GM19438 (cell line): Measurements from ENCODE around the gene CUX1.
"Not testable (repeated sequence)": the region's sequence is repeated elsewhere in the genome, so short reads cannot be mapped to it uniquely, and the experiment has no call there.

Experiments used
- ATAC-seq: cut with Tn5 transposase; IDR thresholded peaks from one replicate; pipeline ENCODE4 v1.9.1; 2021; ENCODE audit warnings: low read depth; ENCODE audit not compliant: unreplicated experiment

Gene CUX1

GRCh38 chr7:101798173-101798572 lies 19.3 kb upstream of the CUX1 start:
- not testable (repeated sequence) for ATAC-seq

GRCh38 chr7:101803203-101804087 lies 14.0 kb upstream of the CUX1 start:
- ATAC-seq, result no peak

DNA sequence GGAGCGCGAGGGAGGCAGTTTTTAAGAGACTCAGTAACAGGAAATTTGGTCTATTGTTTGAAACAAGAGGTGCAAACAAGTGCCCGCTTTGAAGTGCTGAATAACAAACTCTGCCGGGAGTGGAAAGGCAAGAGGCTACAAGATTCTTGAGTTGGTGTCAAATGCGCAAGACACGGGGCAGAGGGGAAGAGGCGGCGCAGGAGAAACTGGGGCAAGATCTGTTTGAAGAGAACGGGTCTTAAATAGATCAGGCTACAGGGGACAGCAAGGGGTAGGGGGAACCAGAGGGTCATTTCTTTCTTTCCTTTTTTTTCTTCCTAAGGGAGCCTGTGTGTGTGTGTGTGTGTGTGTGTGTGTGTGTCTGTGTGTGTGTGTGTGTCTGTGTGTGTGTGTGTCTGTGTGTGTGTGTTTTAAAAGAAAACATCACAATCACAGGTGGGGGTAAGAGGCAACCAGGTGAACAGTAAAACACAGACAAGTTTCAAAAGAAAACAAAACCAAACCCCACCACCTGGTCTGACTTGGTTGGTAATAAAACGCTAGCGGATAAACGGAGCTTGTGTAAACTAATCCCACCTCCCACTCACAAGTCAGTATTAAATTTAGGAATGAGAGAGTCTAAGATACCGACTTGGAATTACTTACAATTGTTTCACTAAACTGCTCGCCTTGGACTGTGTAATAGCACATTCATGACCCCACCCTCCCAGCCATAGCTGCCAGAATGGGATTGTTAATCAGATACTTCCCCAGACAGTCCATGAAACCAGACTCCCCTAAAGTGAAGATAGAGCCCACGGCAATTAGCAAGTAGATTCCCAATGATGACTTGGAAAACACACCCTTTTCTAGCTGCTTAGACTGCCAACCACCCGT lies 13.1 kb upstream of the CUX1 start:
- no peak for ATAC-seq

- no peak for ATAC-seq
Observed at GRCh38 chr7:101804967-101805366, 12.5 kb upstream of the CUX1 start.

DNA sequence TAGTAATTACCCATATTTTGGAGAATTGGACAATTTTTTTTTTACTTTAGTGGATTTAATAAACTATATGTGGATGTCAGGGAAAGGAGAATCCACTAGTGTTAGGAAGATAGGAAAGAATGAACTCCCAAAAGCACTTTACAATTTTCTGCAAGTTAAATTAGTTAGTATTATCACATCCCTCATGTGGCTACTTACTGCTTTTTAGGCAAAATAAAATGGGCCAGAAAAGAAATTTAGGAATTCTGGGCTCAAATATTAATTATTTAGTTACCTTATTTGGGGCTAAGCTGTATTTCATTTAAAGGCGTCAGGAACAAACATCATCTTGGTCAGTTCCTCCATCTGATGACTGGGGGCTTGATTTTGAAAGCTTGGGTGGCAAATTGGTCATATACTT lies 4.8 kb upstream of the CUX1 start:
- no peak for ATAC-seq

DNA sequence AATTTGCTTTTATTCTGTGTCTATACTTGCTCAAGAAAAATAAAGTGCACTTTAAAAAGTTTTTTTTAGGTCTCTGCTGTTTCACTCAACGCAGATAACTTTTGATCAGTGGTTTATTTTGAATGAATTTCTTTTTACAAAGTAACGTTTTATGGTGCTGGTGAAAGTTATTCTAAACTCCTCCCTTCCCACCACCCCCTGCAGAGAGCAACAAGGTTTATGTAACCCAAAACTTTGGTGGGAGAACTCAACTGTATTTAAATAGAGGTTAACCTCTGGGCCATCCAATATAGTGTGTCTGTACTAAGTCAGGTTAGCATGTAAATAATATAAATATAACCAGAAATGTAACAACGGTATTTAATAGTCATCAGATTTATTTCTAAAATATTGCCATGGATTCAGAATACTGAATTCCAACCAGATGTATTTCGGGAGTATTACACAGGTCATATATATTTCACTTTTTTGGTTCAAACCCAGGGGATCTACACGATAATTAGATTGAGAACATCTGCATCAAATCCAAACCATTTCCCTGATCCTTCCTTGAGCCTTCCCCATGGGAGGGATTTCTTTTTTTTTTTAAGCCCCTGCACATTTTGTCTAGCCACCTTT lies 3.9 kb upstream of the CUX1 start:
- ATAC-seq, result no peak

DNA sequence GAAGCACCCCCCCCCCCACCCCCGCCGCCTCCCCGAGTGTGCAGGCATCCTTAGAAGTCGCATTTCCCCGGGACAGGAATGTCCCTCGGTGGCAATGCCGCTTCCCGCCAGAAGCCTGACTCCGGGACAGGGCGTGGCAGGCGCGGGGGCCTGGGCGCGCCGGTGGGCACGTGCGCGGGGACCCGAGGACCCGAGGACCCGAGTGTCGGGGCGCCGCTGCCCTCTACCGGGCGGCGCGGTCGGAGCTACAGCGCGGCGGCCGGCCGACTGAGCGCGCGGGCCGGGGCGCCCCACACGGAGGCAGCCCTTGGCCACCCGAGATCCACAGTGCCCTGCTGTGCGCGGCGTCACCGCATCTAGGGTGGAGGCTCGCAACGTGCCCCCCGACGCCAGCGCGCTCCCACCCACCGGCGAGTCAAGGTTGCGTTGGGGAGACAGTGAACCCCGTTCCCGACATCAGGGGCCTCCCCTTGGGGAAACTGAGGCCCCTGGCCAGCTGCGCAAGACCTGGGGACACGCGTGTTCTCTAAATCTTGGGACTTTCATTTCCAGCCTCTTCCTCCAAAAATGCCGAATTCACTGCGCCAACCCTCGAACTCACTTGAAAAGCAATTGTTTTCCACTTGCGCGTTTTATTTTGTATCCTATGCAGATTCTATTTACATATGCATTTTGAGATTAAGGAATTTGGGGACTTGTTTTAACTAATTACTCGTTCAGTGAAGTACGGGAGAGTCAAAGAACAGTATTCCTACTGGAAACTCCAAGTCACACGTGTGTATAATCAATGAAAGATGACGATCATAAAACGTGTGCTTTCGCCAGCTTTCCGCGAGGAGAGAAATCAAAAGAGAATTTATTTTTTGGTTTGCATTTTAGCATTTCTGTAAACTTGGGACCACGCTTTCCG lies 3.1 kb upstream of the CUX1 start:
- no peak for ATAC-seq

DNA sequence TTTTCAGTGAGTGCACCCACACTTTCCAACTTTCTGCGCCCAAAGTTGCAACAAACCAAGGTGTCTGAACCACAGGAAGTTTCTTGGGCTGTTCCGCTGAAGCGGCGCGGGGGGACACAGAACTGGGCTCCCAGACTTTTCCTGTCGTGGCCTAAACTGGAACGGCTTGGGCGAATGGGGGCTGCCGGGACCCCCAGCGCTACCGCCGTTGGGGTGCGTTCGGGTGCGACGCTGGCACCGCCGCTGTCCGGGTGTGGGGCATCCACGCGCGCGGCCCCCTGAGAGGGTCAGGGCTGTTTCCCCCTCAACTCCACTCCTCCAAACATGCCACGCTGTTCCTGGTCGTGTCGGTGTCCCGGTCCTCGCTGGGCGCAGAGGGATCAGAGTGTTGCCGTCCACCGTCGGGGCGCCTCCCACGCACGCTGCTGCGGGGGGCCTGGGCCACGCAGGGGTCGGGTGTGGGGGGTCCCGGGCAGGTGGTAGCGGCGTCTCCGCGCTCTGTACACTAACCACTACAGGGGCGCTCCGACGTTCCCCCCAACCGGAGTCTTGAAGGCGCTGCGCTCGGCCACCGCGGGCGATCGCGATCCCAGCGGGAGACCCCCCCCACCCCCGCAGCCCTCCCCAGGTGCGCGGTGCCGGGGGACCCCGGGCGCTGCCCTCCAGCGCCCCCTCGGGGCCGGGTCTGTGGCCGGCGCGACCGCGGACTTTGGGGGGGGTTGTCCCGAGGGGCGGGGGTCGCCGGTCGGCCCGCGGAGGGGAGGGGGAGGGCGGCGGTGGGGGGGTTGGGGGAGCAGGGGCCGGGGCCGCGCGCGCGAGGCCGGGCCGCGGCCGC lies 2.2 kb upstream of the CUX1 start:
- ATAC-seq, result peak; percentile 40

GRCh38 chr7:101815826-101816594 lies 1.4 kb upstream of the CUX1 start:
- ATAC-seq, result peak; percentile 72

DNA sequence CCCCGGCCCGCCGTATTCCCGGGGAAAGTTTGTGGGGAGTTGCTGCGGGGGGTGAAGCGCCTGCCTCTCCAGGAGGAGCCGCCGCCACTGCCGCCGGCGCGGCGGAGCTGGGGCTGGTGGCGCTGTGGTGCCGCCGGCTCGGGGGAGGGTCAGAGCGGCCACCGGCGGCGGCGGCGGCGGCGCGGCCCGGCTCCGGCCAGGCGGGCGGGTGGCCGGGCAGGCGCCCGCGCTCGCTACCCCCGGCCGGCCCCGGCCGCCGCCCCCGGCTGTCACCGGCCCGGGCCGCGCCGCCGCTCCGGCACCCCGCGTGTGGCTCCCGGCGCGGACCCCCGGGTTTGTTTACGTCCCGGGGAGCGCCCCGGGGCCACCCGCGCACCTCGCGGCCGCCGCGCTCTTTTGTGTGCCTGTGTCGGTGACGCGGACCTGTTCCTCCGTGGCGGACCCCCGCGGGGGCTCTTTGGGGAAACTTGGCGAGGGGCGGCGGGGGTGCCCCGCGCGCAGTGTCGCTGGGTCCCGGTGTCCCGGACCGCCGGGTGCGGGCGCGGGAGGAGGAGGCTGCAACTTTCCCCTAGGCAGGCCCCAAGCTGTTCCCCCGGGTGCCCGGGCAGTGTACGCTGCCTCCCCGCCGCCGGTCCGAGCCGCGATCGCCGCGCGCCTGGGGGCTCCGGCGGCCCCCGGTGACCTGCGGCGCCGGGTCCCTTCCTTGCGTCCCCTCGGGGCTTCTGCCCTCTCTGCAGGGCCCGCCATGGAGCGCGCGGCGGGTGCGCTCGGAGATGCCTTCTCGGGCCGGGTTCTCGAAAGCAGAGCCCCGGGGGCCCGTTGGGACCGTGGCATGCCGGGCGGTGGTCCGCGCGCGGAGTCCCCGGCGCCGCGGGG lies 593 bp upstream of the CUX1 start:
- no peak for ATAC-seq

DNA sequence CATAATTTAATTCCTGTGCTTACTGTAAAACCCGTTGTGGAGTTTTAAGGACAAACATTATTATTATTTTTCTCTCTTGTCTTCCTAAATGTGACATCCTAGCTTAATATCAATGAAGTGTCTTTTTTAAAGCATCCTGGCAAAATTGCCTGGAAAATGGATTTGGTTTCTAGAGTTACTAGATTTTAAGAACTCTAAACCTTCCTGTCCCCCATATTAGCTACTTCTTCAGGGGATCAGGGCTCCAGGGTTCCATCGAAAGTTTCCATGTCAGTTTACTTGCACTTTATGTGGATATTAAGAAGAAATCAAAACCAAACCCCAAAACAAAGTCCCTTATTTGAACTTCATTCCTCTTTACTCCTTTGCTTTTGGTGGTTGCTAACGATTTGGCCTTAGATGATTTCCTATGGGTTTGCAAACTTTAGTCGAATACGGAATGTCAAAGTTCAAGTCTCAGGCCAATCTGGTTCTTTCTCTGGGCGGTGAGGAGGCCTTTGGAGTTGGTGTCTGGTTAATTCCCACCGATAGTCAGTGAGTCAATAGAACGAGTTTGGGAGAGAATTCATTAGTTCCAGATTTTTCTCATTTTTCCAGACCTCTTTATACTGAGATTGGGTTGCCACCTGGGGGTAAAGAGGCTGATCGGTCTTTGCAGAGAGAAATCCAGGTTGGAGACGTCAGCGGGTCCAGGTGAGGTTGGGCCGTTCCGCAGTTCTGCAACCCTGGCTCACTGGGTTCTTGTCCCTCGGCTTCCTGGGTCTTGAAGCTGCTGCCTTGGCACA lies 1.1 kb downstream of the CUX1 start:
- ATAC-seq, result no peak

- ATAC-seq, result no peak
Observed at GRCh38 chr7:101819183-101819582, 1.8 kb downstream of the CUX1 start.

- no peak for ATAC-seq
Observed at GRCh38 chr7:101819913-101820522, 2.6 kb downstream of the CUX1 start.

DNA sequence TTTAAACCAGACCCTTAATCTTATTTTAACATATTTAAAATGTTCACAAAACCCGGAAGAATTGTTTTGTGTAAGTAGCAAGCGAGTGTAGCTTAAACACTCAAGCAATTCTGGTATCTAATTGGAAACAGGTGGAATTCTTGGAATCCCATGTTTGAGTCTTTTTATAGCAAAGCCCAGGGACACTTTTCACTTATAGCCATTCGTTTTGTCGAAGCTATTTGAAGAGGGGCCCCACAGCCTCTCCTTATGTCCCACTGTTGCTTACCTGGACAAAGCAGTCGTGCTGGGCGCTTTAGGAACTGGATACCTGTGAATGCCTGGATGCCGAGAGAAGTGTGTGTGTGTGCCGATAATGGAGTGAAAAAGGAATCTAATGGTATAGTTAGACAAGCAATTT lies 3.3 kb downstream of the CUX1 start:
- ATAC-seq, result no peak

DNA sequence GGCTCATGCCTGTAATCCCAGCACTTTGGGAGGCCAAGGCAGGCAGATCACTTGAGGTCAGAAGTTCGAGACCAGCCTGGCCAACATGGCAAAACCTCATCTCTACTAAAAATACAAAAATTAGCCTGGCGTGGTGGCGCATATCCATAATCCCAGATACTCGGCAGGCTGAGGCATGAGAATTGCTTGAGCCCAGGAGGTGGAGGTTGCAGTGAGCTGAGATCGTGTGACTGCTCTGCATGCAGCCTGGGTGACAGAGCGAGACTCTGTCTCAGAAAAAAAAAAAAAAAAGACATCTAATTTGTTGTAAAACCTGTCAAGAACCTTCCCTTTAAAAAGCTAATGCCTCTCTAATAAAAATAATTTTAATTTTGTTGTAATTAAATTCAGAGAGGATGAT lies 5.2 kb downstream of the CUX1 start:
- not testable (repeated sequence) for ATAC-seq

DNA sequence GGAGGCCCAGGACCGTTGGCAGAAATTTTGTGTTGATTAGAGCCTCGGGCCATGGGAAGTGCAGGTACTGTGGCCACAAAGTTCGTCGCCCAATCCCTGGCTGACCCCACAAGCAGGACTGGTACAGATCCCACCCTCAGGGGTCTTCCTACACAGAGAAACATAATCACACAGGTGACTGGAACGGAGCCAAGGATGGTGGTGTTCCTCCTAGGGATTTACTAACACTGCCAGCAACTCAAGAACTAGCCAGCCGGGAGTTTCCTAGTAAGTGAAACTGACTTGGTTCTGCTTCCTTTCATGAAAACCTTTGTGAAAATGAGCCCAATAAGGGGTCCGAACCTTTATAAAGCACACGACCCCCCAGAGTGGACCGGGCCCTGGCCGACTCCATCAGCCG lies 5.7 kb downstream of the CUX1 start:
- no peak for ATAC-seq
